ENCODE measurements around the gene BCL2L14.

The BCL2L14 gene

DNA sequence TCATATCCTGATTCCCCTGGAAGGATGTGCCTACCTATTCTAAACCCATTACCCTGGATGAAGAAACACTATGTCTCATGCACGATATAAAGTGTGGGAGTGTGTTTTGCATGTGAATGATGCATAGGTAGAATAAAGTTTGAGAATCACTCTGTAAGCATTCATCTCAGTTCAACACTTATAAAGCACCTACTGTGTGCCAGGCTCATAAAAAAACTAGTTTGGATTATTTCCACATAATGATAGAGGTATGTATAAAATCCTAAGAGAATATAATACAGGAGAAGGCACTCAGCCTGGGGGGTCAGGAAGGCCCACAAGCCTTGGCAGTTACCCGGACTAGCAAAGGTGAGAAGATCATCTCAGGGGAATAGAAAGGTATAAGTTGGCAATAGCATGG lies 41.1 kb upstream of the BCL2L14 start:
- no peaks in the 10 kb centered on the region for H3K79me2 ChIP-seq (ENCODE audit: control insufficient read depth, low read length)
- no peaks in the 10 kb centered on the region for H3K36me3 ChIP-seq (ENCODE audit: control insufficient read depth, low read length)

DNA sequence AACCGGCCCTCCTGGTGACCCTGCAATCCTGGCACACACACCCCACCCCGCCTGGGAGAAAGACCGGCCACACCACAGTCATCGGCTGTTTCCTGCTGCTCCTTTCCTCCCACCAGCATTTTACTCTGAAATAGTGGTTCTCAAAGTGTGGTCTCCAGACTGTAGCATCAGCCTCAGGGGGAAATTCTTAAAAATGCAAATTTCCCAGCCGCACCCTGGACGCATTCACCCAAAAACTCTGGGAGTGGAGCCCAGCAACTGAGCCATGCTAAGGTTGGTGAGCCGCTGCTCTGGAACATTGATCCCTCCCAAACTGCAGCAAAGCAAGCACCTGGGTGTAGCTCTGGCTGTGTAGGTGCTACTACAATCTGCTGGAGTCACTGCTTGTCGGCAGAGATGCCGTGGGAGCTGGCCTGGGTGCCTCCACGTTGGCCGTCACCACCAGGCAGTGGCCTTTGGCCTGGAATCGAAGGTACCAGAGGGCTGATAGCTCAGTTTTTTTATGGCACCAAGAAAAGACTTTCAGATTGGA lies 38.4 kb upstream of the BCL2L14 start:
- no peak overlapping the region for H3K27ac ChIP-seq (ENCODE audit: low read depth, low read length)
- H3F3A ChIP-seq (ENCODE audit: control insufficient read depth, insufficient read depth): no peaks in the 10 kb centered on the region
- H3K36me3 ChIP-seq (ENCODE audit: control insufficient read depth, low read length): no peaks in the 10 kb centered on the region
- peak overlapping the region; percentile 70 for H3K4me2 ChIP-seq (ENCODE audit: low read length)
- H4K20me1 ChIP-seq (ENCODE audit: control insufficient read depth, insufficient read depth, low read depth, low read length): no peaks in the 10 kb centered on the region
- no peaks in the 10 kb centered on the region for H3K27me3 ChIP-seq (ENCODE audit: control insufficient read depth, low read length)
- H3K79me2 ChIP-seq (ENCODE audit: control insufficient read depth, low read length): no peaks in the 10 kb centered on the region
- H3K4me1 ChIP-seq (ENCODE audit: control insufficient read depth, low read length): peaks cover 19% of the 10 kb centered on the region
- no peaks in the 10 kb centered on the region for H3K9me2 ChIP-seq (replicated peaks; ENCODE audit: control insufficient read depth, low read length)
- H3K9me3 ChIP-seq (ENCODE audit: control insufficient read depth, insufficient read depth, low read length): no peaks in the 10 kb centered on the region
- no peak overlapping the region; the same call in 1 of the 2 replicates for H3K4me3 ChIP-seq (ENCODE audit: low read length)
- no peak for TF ChIP-seq EZH2phosphoT487 (IDR thresholded peaks at IDR 0.05; ENCODE audit: borderline replicate concordance, low read length)
- TF ChIP-seq, protein P1, sequence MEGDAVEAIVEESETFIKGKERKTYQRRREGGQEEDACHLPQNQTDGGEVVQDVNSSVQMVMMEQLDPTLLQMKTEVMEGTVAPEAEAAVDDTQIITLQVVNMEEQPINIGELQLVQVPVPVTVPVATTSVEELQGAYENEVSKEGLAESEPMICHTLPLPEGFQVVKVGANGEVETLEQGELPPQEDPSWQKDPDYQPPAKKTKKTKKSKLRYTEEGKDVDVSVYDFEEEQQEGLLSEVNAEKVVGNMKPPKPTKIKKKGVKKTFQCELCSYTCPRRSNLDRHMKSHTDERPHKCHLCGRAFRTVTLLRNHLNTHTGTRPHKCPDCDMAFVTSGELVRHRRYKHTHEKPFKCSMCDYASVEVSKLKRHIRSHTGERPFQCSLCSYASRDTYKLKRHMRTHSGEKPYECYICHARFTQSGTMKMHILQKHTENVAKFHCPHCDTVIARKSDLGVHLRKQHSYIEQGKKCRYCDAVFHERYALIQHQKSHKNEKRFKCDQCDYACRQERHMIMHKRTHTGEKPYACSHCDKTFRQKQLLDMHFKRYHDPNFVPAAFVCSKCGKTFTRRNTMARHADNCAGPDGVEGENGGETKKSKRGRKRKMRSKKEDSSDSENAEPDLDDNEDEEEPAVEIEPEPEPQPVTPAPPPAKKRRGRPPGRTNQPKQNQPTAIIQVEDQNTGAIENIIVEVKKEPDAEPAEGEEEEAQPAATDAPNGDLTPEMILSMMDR (IDR thresholded peaks at IDR 0.05; ENCODE audit: low read depth, low read length, poor library complexity, severe bottlenecking): no peak

More for the DNA sequence above, 41.1 kb upstream of the BCL2L14 start:
- Histone ChIP-seq H3F3A (ENCODE audit: control insufficient read depth, insufficient read depth) (no peaks in the 10 kb centered on the region), H3K9me3 (ENCODE audit: control insufficient read depth, insufficient read depth, low read length) (peaks cover 7% of the 10 kb centered on the region; the same call in 1 of the 2 replicates), H3K9me2 (replicated peaks; ENCODE audit: control insufficient read depth, low read length) (no peaks in the 10 kb centered on the region), H3K4me2 (ENCODE audit: low read length) (no peak overlapping the region), H3K27ac (ENCODE audit: low read depth, low read length) (no peak overlapping the region), H4K20me1 (ENCODE audit: control insufficient read depth, insufficient read depth, low read depth, low read length) (no peaks in the 10 kb centered on the region), H3K4me1 (ENCODE audit: control insufficient read depth, low read length) (peaks cover 30% of the 10 kb centered on the region), H3K4me3 (ENCODE audit: low read length) (no peak overlapping the region), H3K27me3 (ENCODE audit: control insufficient read depth, low read length) (no peaks in the 10 kb centered on the region)
- TF ChIP-seq, protein P1 (IDR thresholded peaks at IDR 0.05; ENCODE audit: low read depth, low read length, poor library complexity, severe bottlenecking): no peak
- TF ChIP-seq EZH2phosphoT487 (IDR thresholded peaks at IDR 0.05; ENCODE audit: borderline replicate concordance, low read length): no peak

DNA sequence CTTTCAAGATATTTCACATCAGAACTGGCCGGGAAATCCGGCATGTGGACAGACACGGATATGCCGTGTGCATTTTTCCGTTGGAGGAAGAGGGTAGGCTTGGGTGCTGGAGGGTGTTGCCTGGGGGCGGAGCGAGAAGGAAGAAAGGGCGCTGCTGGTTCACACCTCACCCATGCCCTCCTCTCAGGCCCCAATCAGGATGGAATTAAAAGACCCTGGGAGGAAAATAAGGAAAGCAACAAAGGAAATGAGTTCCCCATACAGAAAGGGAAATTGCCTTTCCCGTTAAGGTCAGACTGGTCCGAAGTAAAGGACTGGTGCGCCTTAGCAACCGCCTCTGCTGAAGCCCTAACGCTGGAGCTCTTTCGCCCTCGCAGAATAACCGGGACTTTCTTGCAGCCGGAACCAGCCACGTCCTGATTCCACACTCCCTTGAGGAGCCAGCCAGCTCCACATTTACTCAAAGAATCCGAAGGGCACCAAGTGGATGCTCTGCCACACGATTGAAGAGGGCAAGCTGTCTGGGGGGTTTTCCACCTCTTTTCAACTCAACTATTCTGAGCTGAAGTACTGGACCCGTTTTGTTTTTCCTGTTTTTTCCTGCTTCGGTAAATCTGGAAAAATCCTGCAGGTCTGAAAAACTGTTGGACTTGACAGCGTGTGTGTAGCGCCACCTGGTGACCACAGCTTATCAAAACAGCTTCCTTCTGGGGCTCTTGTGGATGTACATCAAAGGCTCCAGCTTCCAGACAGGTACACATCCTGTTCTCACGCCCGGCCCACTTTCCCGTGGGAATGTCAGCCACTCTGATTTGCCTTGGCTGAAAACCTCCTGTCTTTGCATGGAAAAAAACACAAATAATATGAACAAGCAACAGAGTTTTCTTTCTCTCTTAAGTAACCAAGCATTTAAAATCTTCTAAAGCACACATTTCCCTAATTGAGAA lies 37.6 kb upstream of the BCL2L14 start:
- Histone ChIP-seq H3K4me1 (ENCODE audit: control insufficient read depth, low read length) (peaks cover 19% of the 10 kb centered on the region), H3K27ac (ENCODE audit: low read depth, low read length) (no peak overlapping the region), H3K9me3 (ENCODE audit: control insufficient read depth, insufficient read depth, low read length) (no peaks in the 10 kb centered on the region), H4K20me1 (ENCODE audit: control insufficient read depth, insufficient read depth, low read depth, low read length) (no peaks in the 10 kb centered on the region), H3K36me3 (ENCODE audit: control insufficient read depth, low read length) (no peaks in the 10 kb centered on the region), H3K4me2 (ENCODE audit: low read length) (peak overlapping the region; percentile 70), H3K27me3 (ENCODE audit: control insufficient read depth, low read length) (no peaks in the 10 kb centered on the region), H3K4me3 (ENCODE audit: low read length) (peak overlapping the region; percentile 58), H3K79me2 (ENCODE audit: control insufficient read depth, low read length) (no peaks in the 10 kb centered on the region), H3F3A (ENCODE audit: control insufficient read depth, insufficient read depth) (no peaks in the 10 kb centered on the region), H3K9me2 (replicated peaks; ENCODE audit: control insufficient read depth, low read length) (no peaks in the 10 kb centered on the region)
- TF ChIP-seq EZH2phosphoT487 (IDR thresholded peaks at IDR 0.05; ENCODE audit: borderline replicate concordance, low read length): no peak
- TF ChIP-seq, protein P1 (IDR thresholded peaks at IDR 0.05; ENCODE audit: low read depth, low read length, poor library complexity, severe bottlenecking): peak; percentile 78

Measured in DOHH2 (cell line).